Dedifferentiated amniotic fluid mesenchymal stem cell (primary cell): Measurements from ENCODE around the gene RNU2-1.
"Not testable (repeated sequence)": the region's sequence is repeated elsewhere in the genome, so short reads cannot be mapped to it uniquely, and the experiment has no call there.

ENCODE experiments used
- DNase-seq: peaks from one replicate; pipeline ENCODE4 v3.0.0-alpha.2; 2016; ENCODE audit errors: extremely low spot score

RNU2-1 gene

DNA sequence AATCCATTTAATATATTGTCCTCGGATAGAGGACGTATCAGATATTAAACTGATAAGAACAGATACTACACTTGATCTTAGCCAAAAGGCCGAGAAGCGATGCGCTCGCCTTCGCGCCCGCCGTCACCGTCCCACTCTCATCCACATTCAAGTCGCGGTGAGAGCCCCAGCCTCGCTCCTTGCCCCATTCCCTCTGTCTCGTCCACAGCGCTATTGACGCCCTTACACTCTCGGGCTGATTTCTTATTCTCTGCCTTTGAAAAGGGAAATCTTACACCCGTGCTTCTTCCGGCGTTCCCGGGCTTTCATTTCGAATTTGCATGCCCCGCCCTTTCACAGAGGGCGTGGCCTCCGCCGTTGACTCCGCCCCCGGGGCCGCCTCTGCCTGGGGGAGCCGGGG, at the start of gene RNU2-1:
TSS of gene RNU2-1 (minus strand) at position 101 of the 400 bp plus-strand sequence.
- not testable (repeated sequence) for DNase-seq

DNA sequence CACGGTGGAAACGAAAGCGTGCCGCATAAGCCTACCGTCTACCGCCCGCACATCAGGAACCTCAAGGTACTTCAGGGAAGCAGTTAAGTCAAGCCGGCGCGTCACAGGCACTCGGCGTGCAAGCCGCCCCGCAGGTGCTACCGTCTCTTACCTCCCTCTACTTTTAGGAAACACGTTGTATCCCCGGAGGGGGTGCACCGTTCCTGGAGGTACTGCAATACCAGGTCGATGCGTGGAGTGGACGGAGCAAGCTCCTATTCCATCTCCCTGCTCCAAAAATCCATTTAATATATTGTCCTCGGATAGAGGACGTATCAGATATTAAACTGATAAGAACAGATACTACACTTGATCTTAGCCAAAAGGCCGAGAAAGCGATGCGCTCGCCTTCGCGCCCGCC, 39.1 kb upstream of the RNU2-1 start:
- DNase-seq = not testable (repeated sequence)

DNA sequence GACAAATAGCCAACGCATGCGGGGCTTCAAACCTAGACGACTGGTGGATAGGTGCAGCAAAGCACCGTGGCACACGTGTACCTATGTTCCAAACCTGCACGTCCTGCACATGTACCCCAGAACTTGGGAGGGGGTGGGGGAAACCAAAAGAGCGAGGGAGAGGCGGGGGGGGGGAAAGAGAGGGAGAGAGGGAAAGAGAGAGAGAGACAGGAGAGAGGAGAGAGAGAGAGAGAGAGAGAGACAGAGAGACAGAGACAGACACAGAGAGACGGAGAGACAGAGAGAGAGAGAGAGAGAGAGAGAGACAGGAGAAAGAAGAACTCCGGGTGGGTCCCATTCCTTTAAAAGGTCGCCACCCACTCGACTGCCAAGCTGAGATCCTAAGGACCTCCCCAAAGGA, 38.7 kb upstream of the RNU2-1 start:
- not testable (repeated sequence) for DNase-seq

DNA sequence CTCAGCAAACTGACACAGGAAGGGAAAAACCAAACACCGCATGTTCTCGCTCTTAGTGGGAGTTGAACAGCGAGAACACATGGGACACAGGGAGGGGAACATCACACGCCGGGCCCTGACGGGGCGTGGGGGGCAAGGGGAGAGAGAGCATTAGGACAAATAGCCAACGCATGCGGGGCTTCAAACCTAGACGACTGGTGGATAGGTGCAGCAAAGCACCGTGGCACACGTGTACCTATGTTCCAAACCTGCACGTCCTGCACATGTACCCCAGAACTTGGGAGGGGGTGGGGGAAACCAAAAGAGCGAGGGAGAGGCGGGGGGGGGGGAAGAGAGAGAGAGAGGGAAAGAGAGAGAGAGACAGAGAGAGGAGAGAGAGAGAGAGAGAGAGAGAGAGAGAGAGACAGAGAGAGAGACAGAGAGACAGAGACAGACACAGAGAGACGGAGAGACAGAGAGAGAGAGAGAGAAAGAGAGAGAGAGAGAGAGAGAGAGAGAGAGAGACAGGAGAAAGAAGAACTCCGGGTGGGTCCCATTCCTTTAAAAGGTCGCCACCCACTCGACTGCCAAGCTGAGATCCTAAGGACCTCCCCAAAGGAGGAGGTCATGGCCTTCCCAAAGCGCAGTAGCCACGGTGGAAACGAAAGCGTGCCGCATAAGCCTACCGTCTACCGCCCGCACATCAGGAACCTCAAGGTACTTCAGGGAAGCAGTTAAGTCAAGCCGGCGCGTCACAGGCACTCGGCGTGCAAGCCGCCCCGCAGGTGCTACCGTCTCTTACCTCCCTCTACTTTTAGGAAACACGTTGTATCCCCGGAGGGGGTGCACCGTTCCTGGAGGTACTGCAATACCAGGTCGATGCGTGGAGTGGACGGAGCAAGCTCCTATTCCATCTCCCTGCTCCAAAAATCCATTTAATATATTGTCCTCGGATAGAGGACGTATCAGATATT, 37.1 kb upstream of the RNU2-1 start:
- DNase-seq = not testable (repeated sequence)

- DNase-seq = not testable (repeated sequence)
These were observed 12.7 kb upstream of the RNU2-1 start for GRCh38 chr17:43246456-43246855.

DNA sequence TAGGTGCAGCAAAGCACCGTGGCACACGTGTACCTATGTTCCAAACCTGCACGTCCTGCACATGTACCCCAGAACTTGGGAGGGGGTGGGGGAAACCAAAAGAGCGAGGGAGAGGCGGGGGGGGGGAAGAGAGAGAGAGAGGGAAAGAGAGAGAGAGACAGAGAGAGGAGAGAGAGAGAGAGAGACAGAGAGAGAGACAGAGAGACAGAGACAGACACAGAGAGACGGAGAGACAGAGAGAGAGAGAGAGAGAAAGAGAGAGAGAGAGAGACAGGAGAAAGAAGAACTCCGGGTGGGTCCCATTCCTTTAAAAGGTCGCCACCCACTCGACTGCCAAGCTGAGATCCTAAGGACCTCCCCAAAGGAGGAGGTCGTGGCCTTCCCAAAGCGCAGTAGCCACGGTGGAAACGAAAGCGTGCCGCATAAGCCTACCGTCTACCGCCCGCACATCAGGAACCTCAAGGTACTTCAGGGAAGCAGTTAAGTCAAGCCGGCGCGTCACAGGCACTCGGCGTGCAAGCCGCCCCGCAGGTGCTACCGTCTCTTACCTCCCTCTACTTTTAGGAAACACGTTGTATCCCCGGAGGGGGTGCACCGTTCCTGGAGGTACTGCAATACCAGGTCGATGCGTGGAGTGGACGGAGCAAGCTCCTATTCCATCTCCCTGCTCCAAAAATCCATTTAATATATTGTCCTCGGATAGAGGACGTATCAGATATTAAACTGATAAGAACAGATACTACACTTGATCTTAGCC, 7.0 kb upstream of the RNU2-1 start:
- DNase-seq = not testable (repeated sequence)

- not testable (repeated sequence) for DNase-seq
These were observed 5.8 kb upstream of the RNU2-1 start for GRCh38 chr17:43239597-43239996.

DNA sequence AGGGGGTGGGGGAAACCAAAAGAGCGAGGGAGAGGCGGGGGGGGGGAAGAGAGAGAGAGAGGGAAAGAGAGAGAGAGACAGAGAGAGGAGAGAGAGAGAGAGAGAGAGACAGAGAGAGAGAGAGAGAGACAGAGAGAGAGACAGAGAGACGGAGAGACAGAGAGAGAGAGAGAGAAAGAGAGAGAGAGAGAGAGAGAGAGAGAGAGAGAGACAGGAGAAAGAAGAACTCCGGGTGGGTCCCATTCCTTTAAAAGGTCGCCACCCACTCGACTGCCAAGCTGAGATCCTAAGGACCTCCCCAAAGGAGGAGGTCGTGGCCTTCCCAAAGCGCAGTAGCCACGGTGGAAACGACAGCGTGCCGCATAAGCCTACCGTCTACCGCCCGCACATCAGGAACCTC, 514 bp downstream of the RNU2-1 start:
- not testable (repeated sequence) for DNase-seq

DNA sequence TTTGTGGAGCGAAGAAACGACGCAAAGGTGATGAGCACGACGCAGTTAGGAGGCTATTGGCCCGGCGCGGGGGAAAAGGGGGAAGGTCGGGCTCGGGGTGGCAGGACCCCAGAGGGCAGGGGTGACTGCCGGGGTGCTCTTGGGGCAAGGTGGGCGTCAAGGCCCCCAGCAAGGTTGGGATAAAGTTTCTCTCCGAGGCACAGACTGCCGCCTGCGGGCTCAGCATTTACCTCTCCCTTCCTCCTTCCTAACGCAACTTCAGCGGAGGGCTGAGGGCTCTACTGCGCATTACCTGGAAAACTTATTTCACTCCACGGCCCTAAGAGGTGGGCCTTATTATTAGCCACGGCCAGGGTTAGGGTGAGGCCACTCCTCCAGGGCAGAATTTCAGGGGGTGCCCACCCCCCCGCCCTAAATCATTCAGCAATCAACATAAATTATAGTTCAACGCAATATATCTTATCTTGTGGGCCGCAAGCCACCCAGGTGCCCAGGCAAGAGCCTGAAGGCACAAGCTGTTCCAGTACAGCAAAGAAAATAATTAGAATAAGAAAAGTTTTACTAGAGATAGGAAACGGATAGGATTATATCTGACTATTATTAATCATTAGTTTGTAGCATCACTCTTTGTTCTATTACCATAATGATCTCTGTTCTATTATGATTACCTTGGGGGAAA, 1.6 kb downstream of the RNU2-1 start:
- DNase-seq = not testable (repeated sequence)

- DNase-seq = not testable (repeated sequence)
These were observed 2.4 kb downstream of the RNU2-1 start for GRCh38 chr17:43231205-43232020.

GRCh38 chr17:43228020-43228782, 5.6 kb downstream of the RNU2-1 start, which contains the start of gene CCDC200:
Gene CCDC200, minus strand, starts transcription at chr17:43228623. Its CDS starts 69 bp downstream, at chr17:43228554.
- not testable (repeated sequence) for DNase-seq

- DNase-seq = no peak
These were observed 7.4 kb downstream of the RNU2-1 start for GRCh38 chr17:43226393-43226792.

DNA sequence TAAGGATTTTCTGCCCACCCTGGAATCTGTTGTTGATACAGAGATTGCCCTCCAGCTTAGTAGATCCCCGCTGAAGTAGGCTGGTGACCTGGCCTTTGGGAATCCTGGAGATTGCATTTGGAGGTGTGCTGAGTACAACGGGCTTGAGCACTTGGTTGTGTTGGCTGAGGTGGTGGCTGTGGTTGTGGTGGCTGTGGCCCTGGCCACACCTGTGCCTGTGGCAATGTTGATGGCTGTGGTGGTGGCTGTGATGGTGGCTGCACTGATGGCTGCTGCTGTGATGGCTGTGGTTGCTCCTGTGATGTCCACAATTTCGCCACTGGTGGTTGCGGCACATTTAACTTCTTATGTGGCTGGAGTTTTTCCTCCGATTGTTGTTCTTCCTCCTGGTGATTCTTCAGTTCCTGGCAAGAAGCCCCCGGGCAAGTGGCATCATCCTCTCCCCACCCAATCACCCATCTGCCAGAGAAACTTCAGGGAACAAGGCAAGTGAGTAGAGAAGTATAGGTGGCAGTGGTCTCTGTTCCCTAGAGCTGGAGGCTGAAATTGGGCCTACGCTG, 9.6 kb downstream of the RNU2-1 start:
- no peak for DNase-seq

- no peak for DNase-seq
These were observed 13.2 kb downstream of the RNU2-1 start for GRCh38 chr17:43220511-43221125.

- DNase-seq = no peak
These were observed 13.9 kb downstream of the RNU2-1 start for GRCh38 chr17:43219746-43220380.

- DNase-seq = no peak
These were observed 14.8 kb downstream of the RNU2-1 start for GRCh38 chr17:43219001-43219400.

DNA sequence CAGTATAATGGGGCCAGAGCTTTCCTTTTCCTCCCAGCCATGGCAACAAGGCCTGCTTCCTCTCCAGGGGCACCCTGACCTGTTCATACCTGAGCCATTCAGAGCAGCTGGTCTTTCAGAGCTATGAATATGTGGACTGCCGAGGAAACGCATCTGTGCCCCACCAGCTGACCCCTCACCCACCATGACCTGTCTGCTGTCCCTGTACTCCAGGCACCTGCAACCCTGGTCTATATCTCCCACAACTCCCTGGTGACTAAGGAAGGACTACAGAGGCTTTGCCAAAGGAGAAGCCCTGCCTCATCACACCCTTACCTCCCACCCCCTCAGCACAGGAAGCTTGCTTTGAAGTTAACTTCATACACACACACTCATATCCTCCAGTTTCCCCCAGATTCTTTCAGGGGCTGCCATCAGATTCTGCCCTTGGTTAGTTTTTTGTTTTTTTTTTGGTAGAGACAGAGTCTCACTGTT, 16.1 kb downstream of the RNU2-1 start:
- DNase-seq = no peak

DNA sequence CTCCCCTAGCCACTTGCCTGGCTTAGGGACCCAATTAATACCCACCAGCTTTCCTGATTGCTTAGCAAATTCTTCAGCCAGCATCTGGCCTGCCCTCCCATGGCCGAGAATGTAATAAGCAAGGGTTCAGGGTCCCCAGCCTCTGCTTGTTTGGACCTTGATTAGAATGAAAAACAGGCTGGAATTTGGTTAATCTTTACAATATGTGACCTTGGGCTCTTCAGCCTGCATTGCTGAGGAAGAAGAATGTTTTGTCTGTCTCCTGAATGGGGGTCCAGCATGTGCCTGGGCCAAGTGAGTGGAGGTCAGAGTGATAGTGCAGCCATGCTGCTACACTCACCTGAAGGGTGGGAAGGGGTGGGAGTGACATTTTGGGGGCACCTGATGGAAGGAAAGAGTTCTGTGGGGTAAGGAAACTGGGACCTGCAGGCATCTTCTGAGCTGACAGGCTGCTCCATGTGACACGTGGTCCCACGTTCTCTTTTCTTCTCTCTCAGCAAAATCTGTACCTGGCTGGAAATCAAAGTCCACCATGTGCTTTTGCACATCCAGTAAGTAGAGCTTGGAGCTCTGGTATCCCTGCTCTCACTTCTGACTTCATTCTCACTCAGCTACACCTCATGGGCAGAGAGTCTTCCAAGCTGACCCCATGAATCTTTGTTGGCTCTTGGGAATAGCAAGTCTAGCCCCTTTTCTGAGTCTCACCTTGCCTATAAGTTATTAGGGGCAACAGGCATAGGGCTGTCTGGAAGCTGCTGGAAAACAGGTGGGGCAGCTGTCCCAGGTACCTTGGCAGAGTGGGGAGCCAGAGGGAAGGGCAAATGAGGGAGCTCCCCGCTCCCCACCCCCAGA, 16.8 kb downstream of the RNU2-1 start:
- no peak for DNase-seq
